Endothelial cell of umbilical vein (primary cell): ENCODE measurements around the gene CPNE2. TPM values are rescaled to one million over a fixed set of nuclear protein-coding genes. Genes with fewer than 3 reads are reported as not detected.

Experiments used
- BruUV-seq: library from RNA; stranded (reverse); fragments of 400-500 nt; replicated peaks from 2 replicates; lab custom pipeline; 2021; lab: Mats Ljungman, UMichigan
- CTCF ChIA-PET: fragments of 300-600, 350-600 bp; sonication (Branson Sonifier 250); formaldehyde crosslinking; loops from one replicate; lab custom pipeline; 2021; ENCODE audit warnings: antibody characterized with exemption, inconsistent platforms; lab: Charles Lee
- POLR2A ChIA-PET: fragments of 300-600, 350-600 bp; sonication (Branson Sonifier 250); formaldehyde crosslinking; loops from one replicate; lab custom pipeline; 2021; ENCODE audit warnings: antibody characterized with exemption, inconsistent platforms; lab: Charles Lee
- DNase-seq: peaks from one replicate; pipeline ENCODE4 v3.0.0-alpha.2; 2011; ENCODE audit warnings: low read depth, low spot score
- FAIRE-seq: peaks from 2 replicates; lab custom pipeline; 2011; peaks lifted over from hg19 to GRCh38; lab: Jason Lieb, UNC
- H2AFZ ChIP-seq: 2 replicates; pipeline ENCODE4 v1.6.0; 2012; ENCODE audit warnings: low read depth, low read length, control low read depth, inconsistent platforms
- H3K27ac ChIP-seq: 2 replicates; pipeline ENCODE4 v1.5.1; 2011; ENCODE audit warnings: low read depth, mild to moderate bottlenecking, control low read depth, low read length, moderate library complexity; ENCODE audit not compliant: insufficient read depth
- H3K27me3 ChIP-seq, 2 experiments: 2 replicates each; pipeline versions ENCODE4 v1.6.0 to v1.6.1; 2011; ENCODE audit warnings: low read length in 2 of 2, mixed read lengths in 1 of 2; ENCODE audit not compliant: control insufficient read depth in 2 of 2, insufficient read depth in 2 of 2
- H3K36me3 ChIP-seq, 2 experiments: 2 replicates in 1 of 2; 3 replicates in 1 of 2; pipeline ENCODE4 v1.5.1; 2011; ENCODE audit warnings: low read length in 2 of 2, mild to moderate bottlenecking in 1 of 2, moderate library complexity in 1 of 2; ENCODE audit not compliant: control insufficient read depth in 2 of 2, insufficient read depth in 2 of 2; ENCODE audit errors: extremely low read depth in 1 of 2
- H3K4me1 ChIP-seq: 3 replicates; pipeline ENCODE4 v1.5.1; 2011; ENCODE audit warnings: mild to moderate bottlenecking, low read length; ENCODE audit not compliant: control insufficient read depth, insufficient read depth; ENCODE audit errors: extremely low read depth
- H3K4me2 ChIP-seq: 2 replicates; pipeline ENCODE4 v1.6.1; 2011; ENCODE audit warnings: low read length, control low read depth, mixed read lengths; ENCODE audit not compliant: insufficient read depth
- H3K4me3 ChIP-seq, 3 experiments: fragments of 200-600 bp in 1 of 3; sonication (generic), shearing (Covaris generic) in 1 of 3; replicated peaks in 1 of 3; 2 replicates each; pipeline ENCODE4 v1.5.1; 2011 to 2016; ENCODE audit warnings: control low read depth in 3 of 3, low read length in 3 of 3, mild to moderate bottlenecking in 2 of 3, inconsistent platforms in 1 of 3, low read depth in 1 of 3, moderate library complexity in 1 of 3; ENCODE audit not compliant: insufficient read depth in 1 of 3
- H3K79me2 ChIP-seq: 2 replicates; pipeline ENCODE4 v1.6.0; 2012; ENCODE audit warnings: low read length, inconsistent platforms; ENCODE audit not compliant: control insufficient read depth, insufficient read depth
- H3K9ac ChIP-seq: replicated peaks from 2 replicates; pipeline ENCODE3; 2011; ENCODE audit warnings: low read length, control low read depth; ENCODE audit not compliant: insufficient read depth; ENCODE audit errors: extremely low read depth
- H3K9me1 ChIP-seq: replicated peaks from 3 replicates; pipeline ENCODE4 v1.6.0; 2011; ENCODE audit warnings: mild to moderate bottlenecking, low read length; ENCODE audit not compliant: control insufficient read depth, insufficient read depth; ENCODE audit errors: extremely low read depth
- H3K9me3 ChIP-seq: replicated peaks from 2 replicates; pipeline ENCODE4 v1.5.1; 2012; ENCODE audit warnings: low read length, inconsistent platforms; ENCODE audit not compliant: control insufficient read depth, insufficient read depth
- H4K20me1 ChIP-seq: replicated peaks from 2 replicates; pipeline ENCODE3; 2011; ENCODE audit warnings: mild to moderate bottlenecking, low read length; ENCODE audit not compliant: control insufficient read depth, insufficient read depth; ENCODE audit errors: extremely low read depth
- EZH2 ChIP-seq: IDR thresholded peaks from 2 replicates; pipeline ENCODE4 v1.6.1; 2012; ENCODE audit warnings: borderline replicate concordance, low read depth, mild to moderate bottlenecking, moderate library complexity, low read length, inconsistent platforms; ENCODE audit not compliant: severe bottlenecking
- FOS ChIP-seq: IDR thresholded peaks from 2 replicates; pipeline ENCODE4 v1.6.1; 2011; ENCODE audit warnings: mild to moderate bottlenecking, low read length, moderate library complexity, borderline replicate concordance; ENCODE audit not compliant: insufficient read depth
- GATA2 ChIP-seq: IDR thresholded peaks from 2 replicates; pipeline ENCODE4 v1.7.0; 2011; ENCODE audit warnings: low read depth, mild to moderate bottlenecking, moderate library complexity, mixed read lengths, low read length; ENCODE audit not compliant: insufficient read length, insufficient read depth
- JUN ChIP-seq: IDR thresholded peaks from 2 replicates; pipeline ENCODE4 v1.6.1; 2011; ENCODE audit warnings: borderline replicate concordance, low read depth; ENCODE audit not compliant: insufficient read length, insufficient read depth
- MYC ChIP-seq: IDR thresholded peaks from one replicate; pipeline ENCODE4 v1.6.1; 2011; ENCODE audit warnings: mild to moderate bottlenecking, low read depth, low read length
- POLR2A ChIP-seq: IDR thresholded peaks from 2 replicates; pipeline ENCODE4 v1.6.1; 2012; ENCODE audit warnings: low read depth, mild to moderate bottlenecking, control low read depth, low read length
- POLR2AphosphoS5 ChIP-seq: IDR thresholded peaks from 2 replicates; pipeline ENCODE4 v1.6.1; 2012; ENCODE audit warnings: low read depth, mild to moderate bottlenecking, control low read depth, low read length, moderate library complexity; ENCODE audit not compliant: insufficient read depth
- dilution Hi-C: fragments of 300-500 bp; cut with MboI; formaldehyde crosslinking; loops from one replicate; pipeline ENCODE4 v1.15.0; 2019; ENCODE audit warnings: low sequenced_read_pairs; ENCODE audit not compliant: extremely low pct_ligation_motif_present
- intact Hi-C: fragments of 100-400 bp; cut with micrococcal nuclease; formaldehyde crosslinking; loops from one replicate; pipeline ENCODE4 v1.10.0; 2022
- polyA plus RNA-seq, 4 experiments: library from polyadenylated mRNA; depleted of rRNA in 3 of 4; stranded (reverse) in 3 of 4; unstranded in 1 of 4; fragments of >200 nt; gene quantifications; 2 replicates each; pipeline versions ENCODE4 v1.2.1 to v1.2.3, GENCODE V29; 2011 to 2012; ENCODE audit warnings: missing spikeins in 1 of 4
- total RNA-seq: library from RNA; stranded (reverse); gene quantifications from 2 replicates; pipeline ENCODE4 v1.2.3, GENCODE V29; 2021
- TF ChIP-seq, protein P1 (sequence below): IDR thresholded peaks from 2 replicates; pipeline ENCODE4 v1.6.1; 2011; ENCODE audit not compliant: insufficient read depth, insufficient read length
- TF ChIP-seq, protein P2 (sequence below), 2 donors: IDR thresholded peaks; 1 replicate in 1 of 2; 2 replicates in 1 of 2; pipeline ENCODE4 v1.5.1; 2011; ENCODE audit warnings: low read length in 2 of 2, mild to moderate bottlenecking in 2 of 2, moderate library complexity in 2 of 2, control low read depth in 1 of 2, inconsistent platforms in 1 of 2, low read depth in 1 of 2; ENCODE audit not compliant: insufficient read depth in 1 of 2; ENCODE audit errors: extremely low read depth in 1 of 2

The CPNE2 gene
- total and polyA plus RNA-seq, 2 donors (not counting 3 experiments of a cell fraction or from before 2014, with no cell fraction given): 91.9 to 187 TPM

DNA sequence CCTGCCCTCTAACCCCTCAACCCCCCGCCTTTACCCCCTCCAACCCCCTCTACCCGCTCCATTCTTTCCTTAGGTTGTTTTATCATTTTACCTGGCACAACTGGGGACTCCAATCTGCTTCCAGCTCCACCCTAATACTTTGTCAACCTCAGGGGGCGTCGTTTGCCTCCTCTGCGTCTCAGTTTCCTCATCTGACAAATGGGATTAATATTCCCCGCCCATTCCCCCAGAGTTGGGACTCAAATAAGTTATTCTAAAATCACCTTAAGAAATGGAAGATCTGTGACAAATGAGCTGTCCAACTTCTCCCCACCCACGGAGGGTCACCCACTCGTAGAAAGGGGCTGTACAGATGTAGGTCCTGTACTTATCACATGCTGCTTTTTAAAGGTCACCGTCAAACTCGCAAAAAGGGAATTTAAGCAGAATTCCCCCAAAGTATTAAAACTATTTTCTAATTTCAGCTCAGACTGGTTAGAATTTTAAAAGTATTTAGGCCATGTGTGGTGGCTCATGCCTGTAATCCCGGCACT lies 40.6 kb upstream of the CPNE2 start:
- intact Hi-C loops: no loop called here
- FAIRE-seq: no peak
- no peak for TF ChIP-seq FOS
- no peak for TF ChIP-seq JUN
- TF ChIP-seq, protein P1, sequence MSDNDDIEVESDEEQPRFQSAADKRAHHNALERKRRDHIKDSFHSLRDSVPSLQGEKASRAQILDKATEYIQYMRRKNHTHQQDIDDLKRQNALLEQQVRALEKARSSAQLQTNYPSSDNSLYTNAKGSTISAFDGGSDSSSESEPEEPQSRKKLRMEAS: no peak
- no peak for TF ChIP-seq MYC
- TF ChIP-seq EZH2: no peak
- no peak for TF ChIP-seq POLR2AphosphoS5
- no peak for TF ChIP-seq POLR2A
- TF ChIP-seq GATA2: no peak
- TF ChIP-seq, protein P2, sequence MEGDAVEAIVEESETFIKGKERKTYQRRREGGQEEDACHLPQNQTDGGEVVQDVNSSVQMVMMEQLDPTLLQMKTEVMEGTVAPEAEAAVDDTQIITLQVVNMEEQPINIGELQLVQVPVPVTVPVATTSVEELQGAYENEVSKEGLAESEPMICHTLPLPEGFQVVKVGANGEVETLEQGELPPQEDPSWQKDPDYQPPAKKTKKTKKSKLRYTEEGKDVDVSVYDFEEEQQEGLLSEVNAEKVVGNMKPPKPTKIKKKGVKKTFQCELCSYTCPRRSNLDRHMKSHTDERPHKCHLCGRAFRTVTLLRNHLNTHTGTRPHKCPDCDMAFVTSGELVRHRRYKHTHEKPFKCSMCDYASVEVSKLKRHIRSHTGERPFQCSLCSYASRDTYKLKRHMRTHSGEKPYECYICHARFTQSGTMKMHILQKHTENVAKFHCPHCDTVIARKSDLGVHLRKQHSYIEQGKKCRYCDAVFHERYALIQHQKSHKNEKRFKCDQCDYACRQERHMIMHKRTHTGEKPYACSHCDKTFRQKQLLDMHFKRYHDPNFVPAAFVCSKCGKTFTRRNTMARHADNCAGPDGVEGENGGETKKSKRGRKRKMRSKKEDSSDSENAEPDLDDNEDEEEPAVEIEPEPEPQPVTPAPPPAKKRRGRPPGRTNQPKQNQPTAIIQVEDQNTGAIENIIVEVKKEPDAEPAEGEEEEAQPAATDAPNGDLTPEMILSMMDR (IDR thresholded peaks at IDR 0.05; ENCODE audit: extremely low read depth in 1 of 2, insufficient read depth in 1 of 2, low read depth in 1 of 2, low read length in 2 of 2): no peak

More for the DNA sequence above, 40.6 kb upstream of the CPNE2 start:
- Histone ChIP-seq H3K4me3 (no peak overlapping the region), H3K27me3 (no peaks in the 10 kb centered on the region), H4K20me1 (no peaks in the 10 kb centered on the region), H3K79me2 (no peaks in the 10 kb centered on the region), H3K4me1 (no peaks in the 10 kb centered on the region), H3K9me3 (no peaks in the 10 kb centered on the region), H3K36me3 (no peaks in the 10 kb centered on the region), H2AFZ (no peak overlapping the region), H3K27ac (no peak overlapping the region), H3K4me2 (no peak overlapping the region), H3K9me1 (no peaks in the 10 kb centered on the region), H3K9ac (no peak overlapping the region)
- no TSS peak for BruUV-seq
- CTCF ChIA-PET: interaction anchor here (0.5 to 1.5 kb wide), 3 partner anchors 12 to 362 kb away, joined by 3 to 4 read pairs (median 3); no protein-coding TSS in a partner anchor
- DNase-seq: no peak
- POLR2A ChIA-PET: no interaction called here
- dilution Hi-C loops: no loop called here
